ENCODE measurements around the gene GABRB2.

Gene GABRB2

GRCh38 chr5:161256957-161257356, 289.6 kb downstream of the GABRB2 start:
- TF ChIP-seq YY1 (IDR thresholded peaks at IDR 0.05; ENCODE audit: low read depth) (no peak), USF1 (IDR thresholded peaks at IDR 0.05) (no peak), ZBTB7A (IDR thresholded peaks at IDR 0.05; ENCODE audit: low read depth) (no peak), MAX (IDR thresholded peaks at IDR 0.05) (no peak), CREB1 (IDR thresholded peaks at IDR 0.05; ENCODE audit: low read depth) (no peak), NFIC (IDR thresholded peaks at IDR 0.05) (no peak), TCF12 (IDR thresholded peaks at IDR 0.05; ENCODE audit: low read depth) (no peak), CEBPB (IDR thresholded peaks at IDR 0.05) (no peak), RAD21 (IDR thresholded peaks at IDR 0.05; ENCODE audit: low read depth) (no peak), REST (IDR thresholded peaks at IDR 0.05; ENCODE audit: low read depth) (no peak), EP300 (IDR thresholded peaks at IDR 0.05; ENCODE audit: borderline replicate concordance) (no peak), FOXM1 (IDR thresholded peaks at IDR 0.05; ENCODE audit: borderline replicate concordance, low read depth) (no peak), EGR1 (IDR thresholded peaks at IDR 0.05) (no peak), TAF1 (IDR thresholded peaks at IDR 0.05; ENCODE audit: low read depth) (no peak), TEAD4 (IDR thresholded peaks at IDR 0.05) (no peak)

- no peak for TF ChIP-seq CREB1 (IDR thresholded peaks at IDR 0.05; ENCODE audit: low read depth)
- no peak for TF ChIP-seq ZBTB7A (IDR thresholded peaks at IDR 0.05; ENCODE audit: low read depth)
- TF ChIP-seq MAX (IDR thresholded peaks at IDR 0.05): no peak
- no peak for TF ChIP-seq YY1 (IDR thresholded peaks at IDR 0.05; ENCODE audit: low read depth)
- no peak for TF ChIP-seq TCF12 (IDR thresholded peaks at IDR 0.05; ENCODE audit: low read depth)
- TF ChIP-seq EGR1 (IDR thresholded peaks at IDR 0.05): no peak
- TF ChIP-seq RAD21 (IDR thresholded peaks at IDR 0.05; ENCODE audit: low read depth): no peak
- TF ChIP-seq REST (IDR thresholded peaks at IDR 0.05; ENCODE audit: low read depth): no peak
These were observed 299.8 kb downstream of the GABRB2 start for GRCh38 chr5:161246749-161247148.
